ENCODE measurements around the gene DIAPH2. TPM values are rescaled to one million over a fixed set of nuclear protein-coding genes. Genes with fewer than 3 reads are reported as not detected.

The DIAPH2 gene
- total RNA-seq, 1 experiment from 2014 or later = 4.1 TPM

- H3K4me1 ChIP-seq (replicated peaks) = no peaks in the 10 kb centered on the region
- H3K9me3 ChIP-seq (replicated peaks) = no peaks in the 10 kb centered on the region
- H3K4me3 ChIP-seq = no peak overlapping the region
- DNase-seq (ENCODE audit: low read depth in 1 of 2, low spot score in 2 of 2) = no peak
- H3K27me3 ChIP-seq (replicated peaks) = no peaks in the 10 kb centered on the region
- H3K27ac ChIP-seq = no peak overlapping the region
- H3K36me3 ChIP-seq = no peaks in the 10 kb centered on the region
Observed at GRCh38 chrX:97267396-97268181, 582.9 kb downstream of the DIAPH2 start.

- no peak for DNase-seq (ENCODE audit: low read depth in 1 of 2, low spot score in 2 of 2)
- Histone ChIP-seq H3K4me1 (replicated peaks) (no peaks in the 10 kb centered on the region), H3K9me3 (replicated peaks) (no peaks in the 10 kb centered on the region), H3K4me3 (no peak overlapping the region), H3K36me3 (no peaks in the 10 kb centered on the region), H3K27me3 (replicated peaks) (no peaks in the 10 kb centered on the region), H3K27ac (no peak overlapping the region)
Observed at GRCh38 chrX:97268182-97268680, 583.6 kb downstream of the DIAPH2 start.

DNA sequence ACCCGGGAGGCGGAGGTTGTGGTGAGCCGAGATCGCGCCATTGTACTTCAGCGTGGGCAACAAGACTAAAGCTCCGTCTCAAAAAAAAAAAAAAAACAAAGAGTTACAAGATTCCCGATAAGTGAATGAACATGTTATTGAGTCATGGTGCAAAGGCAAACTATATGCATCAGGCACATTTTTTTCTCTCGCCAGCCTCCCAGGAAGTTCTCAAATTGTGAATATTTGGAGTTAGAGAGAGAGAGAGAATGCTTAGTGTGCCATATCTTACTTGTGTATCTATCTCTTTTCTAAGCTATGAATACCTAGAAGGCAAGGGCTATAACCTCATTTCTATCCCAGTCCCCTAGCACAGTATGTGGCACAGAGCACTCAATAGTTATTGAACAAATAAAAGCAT lies 599.9 kb downstream of the DIAPH2 start:
- no peak overlapping the region for H3K4me3 ChIP-seq
- no peak overlapping the region for H3K27ac ChIP-seq
- no peaks in the 10 kb centered on the region for H3K9me3 ChIP-seq (replicated peaks)
- H3K4me1 ChIP-seq (replicated peaks) = no peaks in the 10 kb centered on the region
- no peaks in the 10 kb centered on the region for H3K27me3 ChIP-seq (replicated peaks)
- DNase-seq (ENCODE audit: low read depth in 1 of 2, low spot score in 2 of 2) = no peak
- H3K36me3 ChIP-seq = no peaks in the 10 kb centered on the region

DNA sequence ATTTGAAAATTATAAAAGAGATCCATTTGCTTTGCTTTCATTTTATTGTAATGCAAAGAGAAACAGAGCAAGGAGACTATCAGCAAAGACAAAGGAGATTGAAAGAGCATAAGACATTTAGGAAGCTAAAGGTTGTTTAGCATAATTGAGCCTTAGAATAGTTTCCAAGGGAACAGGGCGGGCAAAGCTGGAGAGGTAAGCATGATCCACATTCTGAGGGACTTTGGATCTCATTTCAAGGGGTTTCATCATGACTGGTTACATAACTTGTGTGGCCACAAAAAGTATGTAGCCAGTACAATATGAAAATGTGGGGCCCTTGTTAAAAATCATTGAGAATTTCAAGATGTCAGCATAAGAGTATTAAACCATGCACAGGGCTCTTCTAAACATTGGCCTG lies 605.6 kb downstream of the DIAPH2 start:
- Histone ChIP-seq H3K27me3 (replicated peaks) (no peaks in the 10 kb centered on the region), H3K36me3 (no peaks in the 10 kb centered on the region), H3K9me3 (replicated peaks) (no peaks in the 10 kb centered on the region), H3K4me3 (no peak overlapping the region), H3K4me1 (replicated peaks) (no peaks in the 10 kb centered on the region), H3K27ac (no peak overlapping the region)
- DNase-seq (ENCODE audit: low read depth in 1 of 2, low spot score in 2 of 2) = no peak

DNA sequence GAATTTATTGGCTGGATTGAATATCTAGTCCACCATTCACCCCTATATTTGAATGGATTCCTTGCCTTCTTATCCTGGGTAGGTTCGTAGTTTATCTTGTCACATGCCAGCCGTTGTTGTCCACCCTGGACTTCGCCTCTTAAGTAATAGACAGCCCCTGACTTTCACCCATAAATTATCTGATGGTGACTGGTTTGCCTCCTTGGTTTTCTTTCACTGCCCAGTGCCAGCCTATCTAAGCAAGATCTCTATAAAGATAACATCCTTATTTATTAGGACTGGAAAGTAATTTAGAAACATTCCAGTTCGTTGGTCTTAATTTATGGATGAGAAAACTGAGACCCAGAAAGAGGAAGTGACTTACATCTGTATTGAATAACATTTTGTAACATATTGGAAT lies 609.4 kb downstream of the DIAPH2 start:
- no peaks in the 10 kb centered on the region for H3K4me1 ChIP-seq (replicated peaks)

GRCh38 chrX:97295954-97296353 lies 611.3 kb downstream of the DIAPH2 start:
- Histone ChIP-seq H3K4me1 (replicated peaks) (no peaks in the 10 kb centered on the region), H3K9me3 (replicated peaks) (no peaks in the 10 kb centered on the region), H3K27ac (no peak overlapping the region), H3K4me3 (no peak overlapping the region), H3K27me3 (replicated peaks) (no peaks in the 10 kb centered on the region), H3K36me3 (no peaks in the 10 kb centered on the region)
- no peak for DNase-seq (ENCODE audit: low read depth in 1 of 2, low spot score in 2 of 2)

More for the DNA sequence above, 609.4 kb downstream of the DIAPH2 start:
- Histone ChIP-seq H3K9me3 (replicated peaks) (no peaks in the 10 kb centered on the region), H3K27ac (no peak overlapping the region), H3K4me3 (no peak overlapping the region), H3K36me3 (no peaks in the 10 kb centered on the region), H3K27me3 (replicated peaks) (no peaks in the 10 kb centered on the region)
- no peak for DNase-seq (ENCODE audit: low read depth in 1 of 2, low spot score in 2 of 2)

DNA sequence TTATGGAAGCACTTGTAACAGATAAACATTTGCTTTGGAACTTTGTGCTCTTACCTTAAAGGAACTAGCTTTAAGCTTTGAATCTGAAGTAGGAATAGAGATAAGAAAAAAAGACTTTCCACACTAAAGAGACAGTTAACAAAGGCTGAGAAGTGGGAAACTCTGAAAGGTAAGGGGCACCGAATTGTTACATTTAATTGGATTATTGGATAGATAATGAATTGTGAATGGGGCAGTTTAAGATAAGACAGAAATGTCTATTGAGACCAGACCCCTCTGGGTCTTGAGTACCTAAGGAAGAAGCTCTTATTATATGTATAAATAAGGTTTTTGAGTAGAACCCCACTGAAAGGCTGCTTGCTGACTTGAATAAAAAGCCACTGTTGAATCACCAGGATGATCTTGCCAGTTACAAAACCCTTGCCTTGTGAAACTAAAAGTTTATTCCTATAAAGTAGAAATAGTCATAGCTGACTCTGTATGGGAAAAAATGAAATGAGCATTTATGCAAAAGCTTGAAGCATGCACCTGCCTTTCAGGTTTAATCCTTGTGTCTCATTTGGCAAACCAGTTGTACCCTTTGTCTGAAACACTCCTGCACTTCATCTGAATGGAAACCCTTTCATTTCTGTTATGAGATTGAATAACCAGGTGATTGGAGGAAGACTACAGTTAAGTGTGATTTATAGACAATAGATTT lies 622.3 kb downstream of the DIAPH2 start:
- Histone ChIP-seq H3K9me3 (replicated peaks) (no peaks in the 10 kb centered on the region), H3K36me3 (no peaks in the 10 kb centered on the region), H3K4me1 (replicated peaks) (no peaks in the 10 kb centered on the region), H3K4me3 (no peak overlapping the region), H3K27ac (no peak overlapping the region), H3K27me3 (replicated peaks) (no peaks in the 10 kb centered on the region)
- no peak for DNase-seq (ENCODE audit: low read depth in 1 of 2, low spot score in 2 of 2)

- Histone ChIP-seq H3K27me3 (replicated peaks) (no peaks in the 10 kb centered on the region), H3K9me3 (replicated peaks) (no peaks in the 10 kb centered on the region), H3K27ac (no peak overlapping the region), H3K4me1 (replicated peaks) (no peaks in the 10 kb centered on the region), H3K36me3 (no peaks in the 10 kb centered on the region), H3K4me3 (no peak overlapping the region)
- DNase-seq (ENCODE audit: low read depth in 1 of 2, low spot score in 2 of 2) = no peak
Observed at GRCh38 chrX:97308171-97308570, 623.5 kb downstream of the DIAPH2 start.

GRCh38 chrX:97309487-97310116 lies 625.0 kb downstream of the DIAPH2 start:
- H3K9me3 ChIP-seq (replicated peaks) = no peaks in the 10 kb centered on the region
- H3K36me3 ChIP-seq = no peaks in the 10 kb centered on the region
- DNase-seq (ENCODE audit: low read depth in 1 of 2, low spot score in 2 of 2) = no peak
- H3K4me3 ChIP-seq = no peak overlapping the region
- H3K4me1 ChIP-seq (replicated peaks) = no peaks in the 10 kb centered on the region
- no peak overlapping the region for H3K27ac ChIP-seq
- H3K27me3 ChIP-seq (replicated peaks) = no peaks in the 10 kb centered on the region

- H3K4me1 ChIP-seq (replicated peaks) = no peaks in the 10 kb centered on the region
- H3K4me3 ChIP-seq = no peak overlapping the region
- no peaks in the 10 kb centered on the region for H3K9me3 ChIP-seq (replicated peaks)
- no peaks in the 10 kb centered on the region for H3K27me3 ChIP-seq (replicated peaks)
- DNase-seq (ENCODE audit: low read depth in 1 of 2, low spot score in 2 of 2) = no peak
- no peak overlapping the region for H3K27ac ChIP-seq
- no peaks in the 10 kb centered on the region for H3K36me3 ChIP-seq
Observed at GRCh38 chrX:97310373-97310772, 625.7 kb downstream of the DIAPH2 start.

GRCh38 chrX:97311066-97311778 lies 626.6 kb downstream of the DIAPH2 start:
- Histone ChIP-seq H3K27ac (no peak overlapping the region), H3K4me1 (replicated peaks) (no peaks in the 10 kb centered on the region), H3K9me3 (replicated peaks) (no peaks in the 10 kb centered on the region), H3K36me3 (no peaks in the 10 kb centered on the region), H3K27me3 (replicated peaks) (no peaks in the 10 kb centered on the region), H3K4me3 (no peak overlapping the region)
- DNase-seq (ENCODE audit: low read depth in 1 of 2, low spot score in 2 of 2) = no peak

DNA sequence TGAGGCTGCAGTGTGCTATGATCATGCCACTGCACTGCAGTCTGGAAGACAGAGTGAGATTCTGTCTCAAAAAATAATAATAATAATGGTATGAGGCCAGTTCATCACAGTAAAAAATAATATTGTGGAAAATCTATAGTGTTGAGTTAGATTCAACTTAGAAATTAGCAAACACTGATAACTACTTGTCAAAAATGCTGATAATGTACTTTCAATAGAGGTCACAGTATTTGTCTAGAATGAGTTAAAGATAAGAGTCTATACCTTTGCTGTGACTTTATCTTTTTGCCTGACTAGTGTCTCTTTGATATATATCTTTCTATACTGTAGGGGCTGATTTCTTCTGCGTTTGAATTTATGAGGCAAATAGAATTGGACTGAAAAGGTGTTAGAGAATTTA lies 629.7 kb downstream of the DIAPH2 start:
- Histone ChIP-seq H3K9me3 (replicated peaks) (no peaks in the 10 kb centered on the region), H3K4me3 (no peak overlapping the region), H3K36me3 (no peaks in the 10 kb centered on the region), H3K27me3 (replicated peaks) (no peaks in the 10 kb centered on the region), H3K4me1 (replicated peaks) (no peaks in the 10 kb centered on the region), H3K27ac (no peak overlapping the region)
- DNase-seq (ENCODE audit: low read depth in 1 of 2, low spot score in 2 of 2) = no peak

- no peaks in the 10 kb centered on the region for H3K36me3 ChIP-seq
- H3K27ac ChIP-seq = no peak overlapping the region
- no peaks in the 10 kb centered on the region for H3K9me3 ChIP-seq (replicated peaks)
- no peaks in the 10 kb centered on the region for H3K4me1 ChIP-seq (replicated peaks)
- no peak overlapping the region for H3K4me3 ChIP-seq
- DNase-seq (ENCODE audit: low read depth in 1 of 2, low spot score in 2 of 2) = no peak
- H3K27me3 ChIP-seq (replicated peaks) = no peaks in the 10 kb centered on the region
Observed at GRCh38 chrX:97315939-97316338, 631.3 kb downstream of the DIAPH2 start.

Measured in SJSA1 (cell line).